Panc1 (cell line): ENCODE data around the gene REXO5. TPM values are rescaled to one million over a fixed set of nuclear protein-coding genes. Genes with fewer than 3 reads are reported as not detected.

Experiments used
- ATAC-seq: fragments of 200-7000 bp; cut with Tn5 transposase; 2 replicates; pipeline ENCODE4 v1.9.1; 2020; ENCODE audit warnings: mild to moderate bottlenecking, moderate library complexity
- BruUV-seq: library from RNA; stranded (reverse); fragments of 400-500 nt; replicated peaks from 2 replicates; lab custom pipeline; 2021; lab: Mats Ljungman, UMichigan
- CTCF ChIA-PET: fragments of 300-600 bp; sonication (Branson Sonifier 250); formaldehyde crosslinking; loops from one replicate; lab custom pipeline; 2022; ENCODE audit warnings: antibody characterized with exemption; lab: Charles Lee
- POLR2A ChIA-PET: fragments of 300-600 bp; sonication (Branson Sonifier 250); formaldehyde crosslinking; loops from one replicate; lab custom pipeline; 2022; ENCODE audit warnings: antibody characterized with exemption; lab: Charles Lee
- DNase-seq: peaks from one replicate; pipeline ENCODE4 v3.0.0-alpha.2; 2010; ENCODE audit warnings: low read depth, low spot score
- H3K27ac ChIP-seq: 2 replicates; pipeline ENCODE4 v1.5.1; 2011; ENCODE audit warnings: mild to moderate bottlenecking, low read length, inconsistent platforms
- H3K27me3 ChIP-seq: fragments of 200-500 bp; sonication (Bioruptor generic); 2 replicates; pipeline ENCODE4 v1.6.0; 2014; ENCODE audit warnings: low read length, inconsistent platforms; ENCODE audit not compliant: control insufficient read depth, insufficient read depth
- H3K36me3 ChIP-seq: fragments of 200-500 bp; sonication (Bioruptor generic); 2 replicates; pipeline ENCODE4 v1.5.1; 2014; ENCODE audit warnings: inconsistent platforms, mild to moderate bottlenecking, low read length, moderate library complexity; ENCODE audit not compliant: control insufficient read depth, insufficient read depth
- H3K4me1 ChIP-seq: 2 replicates; pipeline ENCODE4 v1.5.1; 2011; ENCODE audit warnings: inconsistent platforms, mild to moderate bottlenecking, low read length, moderate library complexity; ENCODE audit not compliant: control insufficient read depth, insufficient read depth
- H3K4me3 ChIP-seq, 2 experiments: 2 replicates each; pipeline ENCODE4 v1.5.1; 2011 to 2012; ENCODE audit warnings: low read depth in 2 of 2, low read length in 2 of 2, mild to moderate bottlenecking in 2 of 2, inconsistent platforms in 1 of 2, moderate library complexity in 1 of 2
- H3K9me3 ChIP-seq: fragments of 200-500 bp; sonication (Bioruptor generic); 2 replicates; pipeline ENCODE4 v1.5.1; 2014; ENCODE audit warnings: low read depth, mild to moderate bottlenecking, inconsistent platforms, low read length, moderate library complexity; ENCODE audit not compliant: control insufficient read depth, insufficient read depth
- CTCF ChIP-seq: fragments of 450-650 bp; IDR thresholded peaks from 2 replicates; pipeline ENCODE4 v1.5.1; 2017; ENCODE audit warnings: mild to moderate bottlenecking
- POLR2AphosphoS5 ChIP-seq: IDR thresholded peaks from 2 replicates; pipeline ENCODE4 v1.6.1; 2012; ENCODE audit warnings: mild to moderate bottlenecking, low read depth, low read length, moderate library complexity
- REST ChIP-seq, 2 experiments: IDR thresholded peaks; 2 replicates each; pipeline ENCODE4 v1.6.1; 2011 to 2012; ENCODE audit warnings: low read depth in 2 of 2, control low read depth in 1 of 2, low read length in 1 of 2, mild to moderate bottlenecking in 1 of 2, moderate library complexity in 1 of 2; ENCODE audit not compliant: insufficient read depth in 1 of 2
- SIN3A ChIP-seq: IDR thresholded peaks from 2 replicates; pipeline ENCODE4 v1.6.1; 2012; ENCODE audit warnings: low read depth, mild to moderate bottlenecking, low read length, moderate library complexity, borderline replicate concordance; ENCODE audit not compliant: insufficient read depth
- TCF7L2 ChIP-seq: IDR thresholded peaks from 2 replicates; pipeline ENCODE4 v1.6.1; 2011; ENCODE audit warnings: mild to moderate bottlenecking, low read depth, low read length, inconsistent platforms
- in situ Hi-C: cut with HindIII; loops from 2 replicates; pipeline ENCODE4 v1.10.0; 2016; ENCODE audit warnings: low sequenced_read_pairs, low pct_unique_long_range_greater_than_20kb
- intact Hi-C: fragments of 100-400 bp; cut with micrococcal nuclease; formaldehyde crosslinking; loops from one replicate; pipeline ENCODE4 v1.10.0; 2022; ENCODE audit not compliant: unreplicated experiment
- total RNA-seq: library from RNA; stranded (reverse); gene quantifications from one replicate; pipeline ENCODE4 v1.2.1, GENCODE V29; 2021; ENCODE audit not compliant: unreplicated experiment

The REXO5 gene
- total RNA-seq, 1 experiment from 2014 or later: 13.6 TPM

- no peak for TF ChIP-seq SIN3A
- H3K36me3 ChIP-seq: peaks cover 4% of the 10 kb centered on the region
- in situ Hi-C loops: no loop called here
- no peak overlapping the region for H3K4me3 ChIP-seq
- no TSS peak for BruUV-seq
- intact Hi-C loops: no loop called here
- no peaks in the 10 kb centered on the region for H3K27me3 ChIP-seq
- H3K27ac ChIP-seq: no peak overlapping the region
- ATAC-seq: no peak
- peaks cover 23% of the 10 kb centered on the region for H3K4me1 ChIP-seq
- H3K9me3 ChIP-seq: no peaks in the 10 kb centered on the region
- CTCF ChIA-PET: no interaction called here
- POLR2A ChIA-PET: no interaction called here
- DNase-seq: no peak
These were observed 47.8 kb downstream of the REXO5 start for GRCh38 chr16:20853981-20854620.

- H3K36me3 ChIP-seq: peaks cover 4% of the 10 kb centered on the region; the same call in 1 of the 2 replicates
- TF ChIP-seq REST (IDR thresholded peaks at IDR 0.05; ENCODE audit: insufficient read depth in 1 of 2, low read depth in 2 of 2, low read length in 1 of 2): no peak
- no peak for TF ChIP-seq POLR2AphosphoS5
- TF ChIP-seq SIN3A: no peak
- no peak for TF ChIP-seq TCF7L2
- no peak for TF ChIP-seq CTCF
- H3K9me3 ChIP-seq: no peaks in the 10 kb centered on the region
- no peaks in the 10 kb centered on the region for H3K27me3 ChIP-seq
- no peak overlapping the region for H3K4me3 ChIP-seq
- intact Hi-C loops (no loop called here), in situ Hi-C loops (no loop called here)
- DNase-seq: no peak
- H3K4me1 ChIP-seq: peaks cover 23% of the 10 kb centered on the region
- POLR2A ChIA-PET: no interaction called here
- CTCF ChIA-PET: no interaction called here
- no TSS peak for BruUV-seq
- no peak for ATAC-seq
- H3K27ac ChIP-seq: no peak overlapping the region
These were observed 48.6 kb downstream of the REXO5 start for GRCh38 chr16:20854963-20855362.

GRCh38 chr16:20857281-20857680 lies 51.0 kb downstream of the REXO5 start:
- H3K9me3 ChIP-seq: no peaks in the 10 kb centered on the region
- TF ChIP-seq TCF7L2: no peak
- no peak for TF ChIP-seq REST (IDR thresholded peaks at IDR 0.05; ENCODE audit: insufficient read depth in 1 of 2, low read depth in 2 of 2, low read length in 1 of 2)
- no peak for TF ChIP-seq CTCF
- TF ChIP-seq SIN3A: no peak
- no peak for TF ChIP-seq POLR2AphosphoS5
- ChIA-PET CTCF (no interaction called here), POLR2A (no interaction called here)
- DNase-seq (no peak), ATAC-seq (no peak)
- BruUV-seq: no TSS peak
- H3K4me3 ChIP-seq: no peak overlapping the region
- peaks cover 4% of the 10 kb centered on the region; the same call in 1 of the 2 replicates for H3K4me1 ChIP-seq
- intact Hi-C loops (no loop called here), in situ Hi-C loops (no loop called here)
- H3K27ac ChIP-seq: no peak overlapping the region
- no peaks in the 10 kb centered on the region for H3K27me3 ChIP-seq
- H3K36me3 ChIP-seq: peaks cover 4% of the 10 kb centered on the region; the same call in 1 of the 2 replicates
